PC-9 (cell line): Measurements from ENCODE around the gene C10orf67. TPM values are rescaled to one million over a fixed set of nuclear protein-coding genes. Genes with fewer than 3 reads are reported as not detected.

Experiments
- BruUV-seq: library from RNA; stranded (reverse); fragments of 400-500 nt; replicated peaks from 2 replicates; lab custom pipeline; 2021; lab: Mats Ljungman, UMichigan
- CTCF ChIA-PET: fragments of 300-600 bp; sonication (Branson Sonifier 250); formaldehyde crosslinking; loops from one replicate; lab custom pipeline; 2022; ENCODE audit warnings: antibody characterized with exemption; lab: Charles Lee
- POLR2A ChIA-PET: fragments of 300-600 bp; sonication (Branson Sonifier 250); formaldehyde crosslinking; loops from one replicate; lab custom pipeline; 2022; ENCODE audit warnings: antibody characterized with exemption; ENCODE audit not compliant: unreplicated experiment; lab: Charles Lee
- DNase-seq, 2 experiments: peaks; one replicate each; pipeline versions ENCODE4 v3.0.0 to v3.0.0-alpha.2; 2015 to 2022; ENCODE audit warnings: mixed read lengths in 1 of 2
- H2AFZ ChIP-seq: fragments of 200-600 bp; sonication (generic); 2 replicates; pipeline ENCODE4 v1.8.1; 2017; ENCODE audit warnings: antibody characterized with exemption
- H3F3A ChIP-seq: fragments of 200-600 bp; sonication (generic); 2 replicates; pipeline ENCODE4 v1.8.1; 2017; ENCODE audit warnings: antibody characterized with exemption, mild to moderate bottlenecking, low read depth; ENCODE audit not compliant: insufficient read depth
- H3K27ac ChIP-seq: fragments of 200-600 bp; sonication (generic); 2 replicates; pipeline ENCODE4 v1.6.1; 2016; ENCODE audit warnings: mixed run types
- H3K27me3 ChIP-seq: fragments of 200-600 bp; sonication (generic); 2 replicates; pipeline ENCODE4 v1.6.1; 2016; ENCODE audit warnings: low read depth, mixed run types; ENCODE audit not compliant: insufficient read depth
- H3K36me3 ChIP-seq: fragments of 200-600 bp; sonication (generic); 2 replicates; pipeline ENCODE4 v1.6.1; 2016; ENCODE audit warnings: low read depth, mixed run types
- H3K4me1 ChIP-seq: fragments of 200-600 bp; sonication (generic); replicated peaks from 2 replicates; pipeline ENCODE4 v1.6.1; 2016; ENCODE audit warnings: mixed run types; ENCODE audit not compliant: insufficient read depth
- H3K4me2 ChIP-seq: fragments of 200-600 bp; sonication (generic); 2 replicates; pipeline ENCODE4 v1.6.1; 2017; ENCODE audit warnings: mixed run types
- H3K4me3 ChIP-seq: fragments of 200-600 bp; sonication (generic); 2 replicates; pipeline ENCODE4 v1.6.1; 2016; ENCODE audit warnings: mixed run types
- H3K79me2 ChIP-seq: fragments of 200-600 bp; sonication (generic); 2 replicates; pipeline ENCODE4 v1.6.1; 2017; ENCODE audit warnings: low read depth, mixed run types
- H3K9me2 ChIP-seq: fragments of 200-600 bp; sonication (generic); 2 replicates; pipeline ENCODE4 v1.8.1; 2017; ENCODE audit warnings: mild to moderate bottlenecking; ENCODE audit not compliant: insufficient read depth
- H3K9me3 ChIP-seq: fragments of 200-600 bp; sonication (generic); 2 replicates; pipeline ENCODE4 v1.8.1; 2016; ENCODE audit warnings: low read depth; ENCODE audit not compliant: insufficient read depth
- H4K20me1 ChIP-seq: fragments of 200-600 bp; sonication (generic); 2 replicates; pipeline ENCODE4 v1.8.1; 2017; ENCODE audit not compliant: insufficient read depth
- CTCF ChIP-seq: fragments of 200-600 bp; sonication (generic); conservative IDR thresholded peaks from 2 replicates; pipeline ENCODE4 v1.6.1; 2017; ENCODE audit warnings: mixed run types, antibody characterized with exemption, mild to moderate bottlenecking, moderate library complexity
- EZH2 ChIP-seq: fragments of 200-600 bp; sonication (generic); IDR thresholded peaks from 2 replicates; pipeline ENCODE4 v1.8.0; 2017; ENCODE audit warnings: antibody characterized with exemption, low read depth
- intact Hi-C: fragments of 100-400 bp; cut with micrococcal nuclease; formaldehyde crosslinking; loops from one replicate; pipeline ENCODE4 v1.10.0; 2022; ENCODE audit not compliant: unreplicated experiment
- total RNA-seq: library from RNA; stranded (reverse); gene quantifications from 2 replicates; pipeline ENCODE4 v1.2.3, GENCODE V29; 2021

Gene C10orf67
- total RNA-seq, 1 experiment from 2014 or later: 1.2 TPM

GRCh38 chr10:23338155-23338828 lies 6.3 kb downstream of the C10orf67 start:
- ChIA-PET POLR2A (interaction anchor here (0.5 to 0.6 kb wide), 4 partner anchors 97 to 1374 kb away, joined by 3 to 5 read pairs (median 4); partner anchors contain the start of gene DNAJC1), CTCF (no interaction called here)
- Histone ChIP-seq H3K9me3 (no peaks in the 10 kb centered on the region), H3K4me3 (no peak overlapping the region), H3F3A (peaks cover 39% of the 10 kb centered on the region), H3K79me2 (no peaks in the 10 kb centered on the region; the same call in 1 of the 2 replicates), H3K36me3 (no peaks in the 10 kb centered on the region), H4K20me1 (no peaks in the 10 kb centered on the region), H3K4me2 (peak overlapping the region; percentile 51), H3K9me2 (no peaks in the 10 kb centered on the region), H3K27me3 (no peaks in the 10 kb centered on the region), H3K4me1 (peaks cover 64% of the 10 kb centered on the region), H2AFZ (peak overlapping the region; percentile 56; the same call in 1 of the 2 replicates), H3K27ac (peak overlapping the region; percentile 85)
- intact Hi-C loops: loop anchor here (2.0 to 5.0 kb wide), 3 partner anchors 47 to 174 kb away; partner anchors contain the start of gene OTUD1
- DNase-seq: peak; percentile 64 to 94
- BruUV-seq: no TSS peak
- peak; percentile 44 for TF ChIP-seq CTCF
- TF ChIP-seq EZH2: no peak

GRCh38 chr10:23337616-23338015 lies 7.0 kb downstream of the C10orf67 start:
- no TSS peak for BruUV-seq
- peaks cover 39% of the 10 kb centered on the region for H3F3A ChIP-seq
- CTCF ChIA-PET: no interaction called here

More at GRCh38 chr10:23337616-23338015, 7.0 kb downstream of the C10orf67 start:
- Histone ChIP-seq H2AFZ (no peak overlapping the region; the same call in 1 of the 2 replicates), H3K4me2 (peak overlapping the region; percentile 51), H3K9me3 (no peaks in the 10 kb centered on the region), H3K79me2 (no peaks in the 10 kb centered on the region), H4K20me1 (no peaks in the 10 kb centered on the region), H3K4me3 (no peak overlapping the region), H3K27ac (peak overlapping the region; percentile 85), H3K27me3 (no peaks in the 10 kb centered on the region), H3K4me1 (peaks cover 57% of the 10 kb centered on the region), H3K36me3 (no peaks in the 10 kb centered on the region), H3K9me2 (no peaks in the 10 kb centered on the region)
- intact Hi-C loops: loop anchor here (2.0 to 5.0 kb wide), 3 partner anchors 47 to 175 kb away; partner anchors contain the start of gene OTUD1
- no peak for DNase-seq
- POLR2A ChIA-PET: interaction anchor here (0.6 kb wide), 1 partner anchor 1374 kb away, joined by 5 read pairs; no protein-coding TSS in a partner anchor
- no peak for TF ChIP-seq CTCF
- no peak for TF ChIP-seq EZH2
